IMR-90 (cell line): ENCODE results near the gene SAMD8. TPM values are rescaled to one million over a fixed set of nuclear protein-coding genes. Genes with fewer than 3 reads are reported as not detected.

Experiments
- ATAC-seq: fragments of 200-7000 bp; cut with Tn5 transposase; 2 replicates; pipeline ENCODE4 v1.9.1; 2020; ENCODE audit warnings: low read depth, mild to moderate bottlenecking, moderate library complexity
- BruUV-seq: library from RNA; stranded (reverse); fragments of 400-500 nt; replicated peaks from 2 replicates; lab custom pipeline; 2021; lab: Mats Ljungman, UMichigan
- CTCF ChIA-PET: fragments of 300-600 bp; formaldehyde crosslinking; extraction: SDS; loops from one replicate; lab custom pipeline; 2021; ENCODE audit warnings: antibody characterized with exemption; lab: Yijun Ruan, JAX
- POLR2A ChIA-PET: fragments of 300-600 bp; sonication (Branson Sonifier 250); formaldehyde crosslinking; loops from one replicate; lab custom pipeline; 2022; ENCODE audit warnings: antibody characterized with exemption; ENCODE audit not compliant: unreplicated experiment; lab: Charles Lee
- DNase-seq: peaks from one replicate; pipeline ENCODE4 v3.0.0; 2013
- H2AFZ ChIP-seq: replicated peaks from 2 replicates; pipeline ENCODE3; 2013; ENCODE audit warnings: low read length, mild to moderate bottlenecking; ENCODE audit not compliant: poor library complexity
- H2AK5ac ChIP-seq: 2 replicates; pipeline ENCODE4 v1.6.1; 2013; ENCODE audit warnings: low read depth, low read length, inconsistent platforms
- H2AK9ac ChIP-seq: replicated peaks from 2 replicates; pipeline ENCODE3; 2013; ENCODE audit warnings: mild to moderate bottlenecking, low read depth, low read length, moderate library complexity; ENCODE audit not compliant: poor library complexity
- H2BK120ac ChIP-seq: 2 replicates; pipeline ENCODE4 v1.6.1; 2013; ENCODE audit warnings: low read depth, low read length, inconsistent platforms
- H2BK15ac ChIP-seq: 3 replicates; pipeline ENCODE4 v1.6.1; 2013; ENCODE audit warnings: low read depth, low read length, inconsistent platforms
- H2BK20ac ChIP-seq: 2 replicates; pipeline ENCODE4 v1.6.1; 2013; ENCODE audit warnings: low read depth, mild to moderate bottlenecking, inconsistent platforms, low read length, moderate library complexity
- H2BK5ac ChIP-seq: 2 replicates; pipeline ENCODE4 v1.6.1; 2013; ENCODE audit warnings: mild to moderate bottlenecking, low read depth, low read length, inconsistent platforms; ENCODE audit not compliant: poor library complexity, severe bottlenecking
- H3K14ac ChIP-seq: replicated peaks from 2 replicates; pipeline ENCODE4 v1.6.1; 2013; ENCODE audit warnings: low read depth, low read length, inconsistent platforms
- H3K18ac ChIP-seq: 2 replicates; pipeline ENCODE4 v1.6.1; 2013; ENCODE audit warnings: low read depth, low read length, control low read depth
- H3K23ac ChIP-seq: 2 replicates; pipeline ENCODE4 v1.6.1; 2013; ENCODE audit warnings: low read depth, low read length, inconsistent platforms
- H3K27ac ChIP-seq: 2 replicates; pipeline ENCODE4 v1.5.1; 2013; ENCODE audit warnings: mild to moderate bottlenecking, control low read depth, low read length; ENCODE audit not compliant: insufficient read depth
- H3K27me3 ChIP-seq: 2 replicates; pipeline ENCODE4 v1.6.1; 2013; ENCODE audit warnings: low read length; ENCODE audit not compliant: control insufficient read depth, insufficient read depth
- H3K36me3 ChIP-seq: 2 replicates; pipeline ENCODE4 v1.6.1; 2013; ENCODE audit warnings: low read length, mixed read lengths; ENCODE audit not compliant: control insufficient read depth, insufficient read depth
- H3K4ac ChIP-seq: 2 replicates; pipeline ENCODE4 v1.6.1; 2013; ENCODE audit warnings: low read depth, low read length, inconsistent platforms
- H3K4me1 ChIP-seq: 2 replicates; pipeline ENCODE4 v1.6.1; 2013; ENCODE audit warnings: low read length, mixed read lengths; ENCODE audit not compliant: control insufficient read depth, insufficient read depth
- H3K4me2 ChIP-seq: 2 replicates; pipeline ENCODE4 v1.6.1; 2013; ENCODE audit warnings: low read depth, mild to moderate bottlenecking, control low read depth, low read length, moderate library complexity
- H3K4me3 ChIP-seq: 2 replicates; pipeline ENCODE4 v1.5.1; 2013; ENCODE audit warnings: low read depth, mild to moderate bottlenecking, control low read depth, low read length, moderate library complexity; ENCODE audit not compliant: insufficient read depth
- H3K56ac ChIP-seq: 2 replicates; pipeline ENCODE4 v1.6.1; 2013; ENCODE audit warnings: low read length, inconsistent platforms; ENCODE audit not compliant: insufficient read depth; ENCODE audit errors: extremely low read depth
- H3K79me1 ChIP-seq, 2 experiments: 2 replicates each; pipeline ENCODE4 v1.6.1; 2013; ENCODE audit warnings: low read length in 2 of 2, inconsistent platforms in 1 of 2, low read depth in 1 of 2
- H3K9ac ChIP-seq: 2 replicates; pipeline ENCODE4 v1.6.1; 2013; ENCODE audit warnings: low read depth, low read length, control low read depth
- H3K9me1 ChIP-seq: 2 replicates; pipeline ENCODE4 v1.6.1; 2013; ENCODE audit warnings: low read length, inconsistent platforms; ENCODE audit not compliant: insufficient read depth
- H3K9me3 ChIP-seq: 2 replicates; pipeline ENCODE4 v1.6.1; 2013; ENCODE audit warnings: low read length; ENCODE audit not compliant: control insufficient read depth, insufficient read depth
- H4K20me1 ChIP-seq: 2 replicates; pipeline ENCODE4 v1.6.1; 2013; ENCODE audit warnings: low read length, inconsistent platforms; ENCODE audit not compliant: insufficient read depth
- H4K5ac ChIP-seq: 2 replicates; pipeline ENCODE4 v1.6.1; 2013; ENCODE audit warnings: mild to moderate bottlenecking, low read depth, low read length, control low read depth
- H4K8ac ChIP-seq, 2 experiments: 2 replicates each; pipeline ENCODE4 v1.6.1; 2013; ENCODE audit warnings: low read depth in 2 of 2, low read length in 2 of 2, control low read depth in 1 of 2, inconsistent platforms in 1 of 2
- H4K91ac ChIP-seq: 2 replicates; pipeline ENCODE4 v1.6.1; 2013; ENCODE audit warnings: low read depth, low read length, inconsistent platforms; ENCODE audit not compliant: insufficient read depth
- CEBPB ChIP-seq: IDR thresholded peaks from 2 replicates; pipeline ENCODE4 v1.6.1; 2012; ENCODE audit warnings: low read depth, low read length, improper control_type of control experiment
- CHD1 ChIP-seq: IDR thresholded peaks from 2 replicates; pipeline ENCODE4 v1.6.1; 2012; ENCODE audit warnings: low read depth, low read length, improper control_type of control experiment
- CTCF ChIP-seq: conservative IDR thresholded peaks from 2 replicates; pipeline ENCODE4 v1.5.1; 2012; ENCODE audit warnings: mild to moderate bottlenecking, low read depth, low read length, improper control_type of control experiment
- ELK1 ChIP-seq: fragments of 150-350 bp; IDR thresholded peaks from 2 replicates; pipeline ENCODE4 v1.6.1; 2016; ENCODE audit warnings: low read depth, mild to moderate bottlenecking, low read length, moderate library complexity, borderline replicate concordance
- FOS ChIP-seq: fragments of 150-350 bp; IDR thresholded peaks from 2 replicates; pipeline ENCODE4 v1.6.1; 2016; ENCODE audit warnings: low read depth, low read length
- MAZ ChIP-seq: IDR thresholded peaks from 2 replicates; pipeline ENCODE4 v1.6.1; 2012; ENCODE audit warnings: low read depth, mild to moderate bottlenecking, low read length, improper control_type of control experiment, moderate library complexity, borderline replicate concordance
- MXI1 ChIP-seq: IDR thresholded peaks from 2 replicates; pipeline ENCODE4 v1.6.1; 2012; ENCODE audit warnings: low read depth, mild to moderate bottlenecking, low read length, moderate library complexity, borderline replicate concordance
- NFE2L2 ChIP-seq: fragments of 150-350 bp; IDR thresholded peaks from 2 replicates; pipeline ENCODE4 v1.6.1; 2016; ENCODE audit warnings: low read depth, mild to moderate bottlenecking, low read length
- RAD21 ChIP-seq: IDR thresholded peaks from 2 replicates; pipeline ENCODE4 v1.6.1; 2012; ENCODE audit warnings: low read length, improper control_type of control experiment
- RCOR1 ChIP-seq: IDR thresholded peaks from 2 replicates; pipeline ENCODE4 v1.6.1; 2012; ENCODE audit warnings: mild to moderate bottlenecking, low read length, improper control_type of control experiment; ENCODE audit not compliant: insufficient replicate concordance
- SMC3 ChIP-seq: fragments of 150-350 bp; IDR thresholded peaks from 2 replicates; pipeline ENCODE4 v1.6.1; 2016; ENCODE audit warnings: low read depth, mild to moderate bottlenecking, antibody characterized with exemption, low read length, moderate library complexity
- USF2 ChIP-seq: fragments of 150-350 bp; IDR thresholded peaks from 2 replicates; pipeline ENCODE4 v1.6.1; 2017; ENCODE audit warnings: mild to moderate bottlenecking, antibody characterized with exemption, low read length, low read depth
- WGBS, 2 experiments: methylation state at CpG; one replicate each; pipeline versions ENCODE4 v1.1.5 to v1.1.7; 2013; ENCODE audit warnings: missing lambda C conversion rate in 2 of 2; ENCODE audit not compliant: insufficient read length in 1 of 2; ENCODE audit errors: extremely low coverage in 2 of 2; 5-methylcytosine and 5-hydroxymethylcytosine counted together
- dilution Hi-C: fragments of 300-500 bp; cut with HindIII; formaldehyde crosslinking; loops from one replicate; pipeline ENCODE4 v1.14.3; 2018; ENCODE audit warnings: low sequenced_read_pairs; ENCODE audit not compliant: unreplicated experiment
- in situ Hi-C: fragments of 300-500 bp; cut with MboI; formaldehyde crosslinking; loops from 3 replicates; pipeline ENCODE4 v1.14.3; 2019; ENCODE audit warnings: low sequenced_read_pairs, inconsistent platforms, mixed read lengths
- intact Hi-C: fragments of 100-400 bp; cut with micrococcal nuclease; formaldehyde crosslinking; loops from 2 replicates; pipeline ENCODE4 v1.10.0; 2022
- polyA plus RNA-seq, 3 experiments: library from polyadenylated mRNA; depleted of rRNA; stranded (reverse); fragments of >200 nt; gene quantifications; 2 replicates each; pipeline ENCODE4 v1.2.3, GENCODE V29; 2012; ENCODE audit warnings: low replicate concordance in 1 of 3
- total RNA-seq: library from RNA; depleted of rRNA; stranded (reverse); fragments of >200 nt; gene quantifications from 2 replicates; pipeline ENCODE4 v1.2.3, GENCODE V29; 2012

SAMD8 gene
- total and polyA plus RNA-seq, 2 of the 4 experiments (the other 2 are of a cell fraction): 10.1 to 28.7 TPM

- DNase-seq (no peak), ATAC-seq (no peak)
- POLR2A ChIA-PET: no interaction called here
- Histone ChIP-seq H3K18ac (no peak overlapping the region), H3K36me3 (no peaks in the 10 kb centered on the region), H3K4me1 (peaks cover 3% of the 10 kb centered on the region), H3K9me3 (no peaks in the 10 kb centered on the region), H4K5ac (no peak overlapping the region), H3K4me3 (no peak overlapping the region), H3K23ac (no peak overlapping the region), H2AK5ac (no peak overlapping the region), H2BK15ac (no peak overlapping the region), H4K8ac (no peak overlapping the region), H3K4ac (no peak overlapping the region), H2AFZ (peak overlapping the region; percentile 59), H3K79me1 (no peaks in the 10 kb centered on the region), H2BK5ac (no peak overlapping the region), H3K14ac (no peak overlapping the region), H3K4me2 (no peak overlapping the region), H3K27me3 (no peaks in the 10 kb centered on the region), H2BK20ac (no peak overlapping the region), H3K9me1 (no peaks in the 10 kb centered on the region; the same call in 1 of the 2 replicates), H4K91ac (no peak overlapping the region), H3K27ac (no peak overlapping the region), H2BK120ac (no peak overlapping the region), H3K9ac (no peak overlapping the region), H3K56ac (no peak overlapping the region), H4K20me1 (no peaks in the 10 kb centered on the region), H2AK9ac (no peak overlapping the region)
- WGBS, 2 experiments: 86% methylated on average over 4 of the region's 15 CpGs; no CpG with 5 or more reads in 1 of the 2 experiments
- in situ Hi-C loops: no loop called here
- TF ChIP-seq CTCF: no peak
- TF ChIP-seq SMC3: no peak
- no peak for TF ChIP-seq ELK1
- TF ChIP-seq CEBPB: no peak
- no peak for TF ChIP-seq CHD1
- no peak for TF ChIP-seq MXI1
- no peak for TF ChIP-seq FOS
- TF ChIP-seq RAD21: no peak
- TF ChIP-seq RCOR1: no peak
- TF ChIP-seq USF2: no peak
- no peak for TF ChIP-seq MAZ
- TF ChIP-seq NFE2L2: no peak
- no TSS peak for BruUV-seq
- CTCF ChIA-PET: no interaction called here
- intact Hi-C loops: loop anchor here (2.0 kb wide), 1 partner anchor 17 kb away; no protein-coding TSS in a partner anchor
- dilution Hi-C loops: no loop called here
Observed at GRCh38 chr10:75061709-75062505, 49.5 kb upstream of the SAMD8 start.
